C4-2B (cell line): Measurements from ENCODE around the gene SCARB2.

Experiments
- H3K27ac ChIP-seq: fragments of 450-650 bp; 2 replicates; pipeline ENCODE4 v1.5.1; 2017
- CTCF ChIP-seq: fragments of 450-650 bp; conservative IDR thresholded peaks from 2 replicates; pipeline ENCODE4 v1.5.1; 2017; ENCODE audit warnings: mild to moderate bottlenecking
- ZFX ChIP-seq: fragments of 450-650 bp; IDR thresholded peaks from 2 replicates; pipeline ENCODE4 v1.6.1; 2017

Gene SCARB2

GRCh38 chr4:76125816-76126215 lies 87.8 kb downstream of the SCARB2 start:
- H3K27ac ChIP-seq = no peak overlapping the region
- TF ChIP-seq CTCF (no peak), ZFX (no peak)

- no peak for TF ChIP-seq ZFX
- no peak overlapping the region for H3K27ac ChIP-seq
Measured at GRCh38 chr4:76120199-76120598, 93.4 kb downstream of the SCARB2 start.

DNA sequence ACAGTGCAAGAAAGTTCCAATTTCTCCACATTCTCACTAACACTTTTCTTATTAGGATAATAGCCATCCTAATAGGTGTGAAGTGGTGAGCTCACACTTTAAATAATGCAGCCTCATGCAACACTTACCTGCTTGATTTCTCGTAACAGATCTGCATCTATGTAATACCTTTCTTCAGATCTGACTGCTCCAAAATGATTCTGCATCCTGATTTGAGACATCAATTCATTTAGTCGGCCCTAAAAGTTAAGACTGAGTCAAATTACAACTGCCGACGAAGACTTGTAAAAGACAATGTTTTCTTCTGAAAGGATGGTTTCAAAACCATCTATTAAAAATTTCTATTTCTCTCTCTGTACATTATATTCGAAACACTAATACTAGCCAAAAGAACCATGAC lies 96.1 kb downstream of the SCARB2 start:
- TF ChIP-seq ZFX (no peak), CTCF (no peak)
- H3K27ac ChIP-seq = no peak overlapping the region

DNA sequence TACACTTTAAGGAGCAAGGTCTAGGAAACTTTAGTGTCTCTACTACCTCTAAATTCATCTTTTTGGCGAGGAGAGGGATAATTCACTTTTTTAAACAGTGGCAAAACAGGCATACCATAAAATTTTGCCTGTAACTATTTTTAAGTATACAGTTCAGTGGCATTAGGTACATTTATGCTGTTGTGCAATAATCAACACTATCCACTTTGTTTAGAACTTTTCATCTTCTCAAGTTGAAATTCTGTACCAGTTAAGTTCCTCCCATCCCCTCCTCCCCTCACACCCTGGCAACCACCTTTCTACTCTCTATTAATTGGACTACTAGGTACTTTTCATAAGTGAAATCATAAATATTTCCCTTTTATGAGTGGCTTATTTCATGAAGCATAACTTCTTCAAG lies 96.8 kb downstream of the SCARB2 start:
- no peak for TF ChIP-seq CTCF
- no peak for TF ChIP-seq ZFX
- no peak overlapping the region for H3K27ac ChIP-seq
